Progenitor cell of endocrine pancreas (in vitro differentiated cells): ENCODE results near the gene KCNMB3. TPM values are rescaled to one million over a fixed set of nuclear protein-coding genes. Genes with fewer than 3 reads are reported as not detected.
"Not testable (repeated sequence)": the region's sequence is repeated elsewhere in the genome, so short reads cannot be mapped to it uniquely, and the experiment has no call there.

Experiments used
- DNase-seq: peaks from one replicate; pipeline ENCODE4 v3.0.0; 2021; ENCODE audit warnings: low spot score; ENCODE audit not compliant: unreplicated experiment
- H3K27ac Mint-ChIP-seq: 2 replicates; pipeline ENCODE4 v1.8.0; 2021; ENCODE audit warnings: mild to moderate bottlenecking, moderate library complexity, mixed read lengths
- H3K27me3 Mint-ChIP-seq: 2 replicates; pipeline ENCODE4 v1.8.0; 2021; ENCODE audit warnings: mixed read lengths
- H3K36me3 Mint-ChIP-seq: 2 replicates; pipeline ENCODE4 v1.8.0; 2022; ENCODE audit warnings: mixed read lengths; ENCODE audit not compliant: insufficient read depth
- H3K4me1 Mint-ChIP-seq: 2 replicates; pipeline ENCODE4 v1.8.0; 2021; ENCODE audit warnings: low read depth, mixed read lengths
- H3K4me3 Mint-ChIP-seq: 2 replicates; pipeline ENCODE4 v1.8.0; 2021; ENCODE audit warnings: low read depth, mild to moderate bottlenecking, moderate library complexity, mixed read lengths
- H3K9me3 Mint-ChIP-seq: 2 replicates; pipeline ENCODE4 v1.8.0; 2021; ENCODE audit warnings: low read depth, mixed read lengths
- total RNA-seq: library from RNA; stranded (reverse); gene quantifications from 2 replicates; pipeline ENCODE4 v1.2.1, GENCODE V29; 2021
- TF ChIP-seq, protein P1 (sequence below): fragments of 200-600 bp; sonication (generic); IDR thresholded peaks from one replicate; pipeline ENCODE4 v1.5.0; 2021; ENCODE audit warnings: antibody characterized with exemption, mild to moderate bottlenecking; ENCODE audit not compliant: unreplicated experiment

The KCNMB3 gene
- total RNA-seq, 1 donor from 2014 or later: 4.4 TPM

DNA sequence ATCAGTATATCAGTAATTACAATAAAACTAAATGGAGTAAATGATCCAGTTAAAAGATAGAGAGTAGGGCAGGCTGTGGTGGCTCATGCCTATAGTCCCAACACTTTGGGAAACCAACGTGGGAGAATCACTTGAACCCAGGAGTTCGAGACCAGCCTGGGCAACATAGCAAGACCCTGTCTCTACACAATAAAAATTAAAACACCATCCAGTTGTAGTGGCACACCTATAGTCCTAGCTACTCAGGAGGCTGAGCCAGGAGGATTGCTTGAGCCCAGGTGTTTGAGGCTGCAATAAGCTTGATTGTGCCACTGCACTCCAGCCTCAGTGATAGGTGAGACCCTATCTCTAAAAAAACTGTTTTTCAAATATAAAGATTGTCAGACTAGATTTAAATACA, 5.9 kb upstream of the KCNMB3 start:
- Mint-ChIP-seq H3K36me3 (peaks cover 23% of the 10 kb centered on the region), H3K9me3 (peaks cover 29% of the 10 kb centered on the region), H3K27ac (no peak overlapping the region), H3K4me1 (peaks cover 5% of the 10 kb centered on the region), H3K27me3 (no peaks in the 10 kb centered on the region), H3K4me3 (no peak overlapping the region)
- DNase-seq: no peak
- TF ChIP-seq, protein P1, sequence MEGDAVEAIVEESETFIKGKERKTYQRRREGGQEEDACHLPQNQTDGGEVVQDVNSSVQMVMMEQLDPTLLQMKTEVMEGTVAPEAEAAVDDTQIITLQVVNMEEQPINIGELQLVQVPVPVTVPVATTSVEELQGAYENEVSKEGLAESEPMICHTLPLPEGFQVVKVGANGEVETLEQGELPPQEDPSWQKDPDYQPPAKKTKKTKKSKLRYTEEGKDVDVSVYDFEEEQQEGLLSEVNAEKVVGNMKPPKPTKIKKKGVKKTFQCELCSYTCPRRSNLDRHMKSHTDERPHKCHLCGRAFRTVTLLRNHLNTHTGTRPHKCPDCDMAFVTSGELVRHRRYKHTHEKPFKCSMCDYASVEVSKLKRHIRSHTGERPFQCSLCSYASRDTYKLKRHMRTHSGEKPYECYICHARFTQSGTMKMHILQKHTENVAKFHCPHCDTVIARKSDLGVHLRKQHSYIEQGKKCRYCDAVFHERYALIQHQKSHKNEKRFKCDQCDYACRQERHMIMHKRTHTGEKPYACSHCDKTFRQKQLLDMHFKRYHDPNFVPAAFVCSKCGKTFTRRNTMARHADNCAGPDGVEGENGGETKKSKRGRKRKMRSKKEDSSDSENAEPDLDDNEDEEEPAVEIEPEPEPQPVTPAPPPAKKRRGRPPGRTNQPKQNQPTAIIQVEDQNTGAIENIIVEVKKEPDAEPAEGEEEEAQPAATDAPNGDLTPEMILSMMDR: no peak

DNA sequence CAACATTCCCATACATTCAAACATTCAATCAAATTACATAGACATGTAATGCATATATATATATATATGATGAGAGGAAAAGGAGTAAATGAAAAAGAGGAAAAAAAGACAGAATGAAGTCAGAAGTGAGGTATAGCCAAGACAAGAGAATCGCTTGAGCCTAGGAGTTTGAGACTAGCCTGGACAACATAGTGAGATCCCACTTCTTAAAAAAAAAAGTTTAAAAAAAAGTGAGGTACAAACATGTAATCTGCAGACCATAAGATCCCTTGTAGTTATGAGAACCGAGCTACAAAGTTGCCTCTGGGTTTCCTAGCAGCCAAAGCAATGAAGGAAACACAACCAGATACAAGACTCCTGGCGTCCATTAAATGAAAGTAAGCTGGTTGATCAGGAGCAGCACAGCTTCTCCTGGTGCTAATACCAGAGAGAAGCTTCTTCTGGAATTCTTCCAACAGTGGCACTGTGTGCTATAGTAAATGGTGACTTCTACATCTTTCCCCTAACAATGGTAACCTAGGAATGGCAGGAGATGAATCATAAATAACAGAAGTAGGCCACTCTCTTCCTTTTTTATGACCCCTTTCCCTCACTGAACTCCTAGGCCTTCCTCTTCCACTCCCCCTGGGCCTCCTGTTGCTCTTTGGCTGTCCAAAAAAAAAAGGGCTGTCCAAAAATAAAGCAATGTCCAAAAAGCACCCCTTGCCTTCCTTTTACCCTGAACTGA, 3.5 kb downstream of the KCNMB3 start:
- TF ChIP-seq, protein P1: no peak
- H3K4me1 Mint-ChIP-seq: peaks cover 10% of the 10 kb centered on the region
- no peak overlapping the region for H3K27ac Mint-ChIP-seq
- no peaks in the 10 kb centered on the region for H3K27me3 Mint-ChIP-seq
- no peaks in the 10 kb centered on the region for H3K9me3 Mint-ChIP-seq
- DNase-seq: no peak
- no peak overlapping the region for H3K4me3 Mint-ChIP-seq
- peaks cover 21% of the 10 kb centered on the region for H3K36me3 Mint-ChIP-seq

DNA sequence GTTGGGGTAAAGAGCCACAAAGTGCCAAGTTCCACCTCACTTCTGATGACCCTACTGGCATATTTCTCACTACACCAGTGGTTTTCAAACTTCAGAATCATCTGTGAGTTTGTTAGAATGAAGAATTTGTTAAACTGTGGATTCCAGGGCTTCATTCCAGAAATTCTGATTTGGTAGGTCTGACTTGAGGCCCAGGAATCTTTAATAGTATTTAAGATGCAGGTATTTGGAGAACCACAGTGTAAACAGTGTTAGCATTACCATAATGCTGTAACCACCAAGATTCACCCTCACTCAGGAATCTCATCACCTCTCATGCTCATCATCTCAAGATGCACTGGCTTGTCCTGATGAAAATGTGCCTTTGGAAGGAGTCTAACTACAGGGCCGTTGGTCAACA, 6.0 kb downstream of the KCNMB3 start:
- Mint-ChIP-seq H3K4me1 (no peaks in the 10 kb centered on the region), H3K9me3 (no peaks in the 10 kb centered on the region), H3K4me3 (no peak overlapping the region), H3K36me3 (peaks cover 11% of the 10 kb centered on the region), H3K27me3 (no peaks in the 10 kb centered on the region), H3K27ac (no peak overlapping the region)
- TF ChIP-seq, protein P1: no peak
- no peak for DNase-seq

DNA sequence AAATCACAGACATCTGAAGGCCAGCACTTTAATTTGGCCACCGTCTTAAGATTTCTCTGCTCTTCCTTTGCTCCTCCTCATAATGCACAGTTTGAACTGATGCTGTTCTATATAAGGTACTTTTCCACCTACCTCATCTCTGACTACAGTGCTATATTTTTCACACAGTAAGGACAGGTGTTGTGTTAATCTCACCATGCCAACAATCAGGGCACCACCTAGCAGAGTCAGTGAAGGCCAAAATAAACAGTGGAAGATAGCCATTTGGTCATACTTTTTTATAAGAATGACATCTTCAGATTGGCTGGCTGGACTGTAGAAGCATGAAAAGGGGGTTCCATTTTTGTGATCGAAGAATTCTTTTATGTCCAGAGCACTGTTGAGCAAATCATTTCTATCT, 8.1 kb downstream of the KCNMB3 start:
- not testable (repeated sequence) for H3K9me3 Mint-ChIP-seq, H3K4me3 Mint-ChIP-seq, H3K36me3 Mint-ChIP-seq

DNA sequence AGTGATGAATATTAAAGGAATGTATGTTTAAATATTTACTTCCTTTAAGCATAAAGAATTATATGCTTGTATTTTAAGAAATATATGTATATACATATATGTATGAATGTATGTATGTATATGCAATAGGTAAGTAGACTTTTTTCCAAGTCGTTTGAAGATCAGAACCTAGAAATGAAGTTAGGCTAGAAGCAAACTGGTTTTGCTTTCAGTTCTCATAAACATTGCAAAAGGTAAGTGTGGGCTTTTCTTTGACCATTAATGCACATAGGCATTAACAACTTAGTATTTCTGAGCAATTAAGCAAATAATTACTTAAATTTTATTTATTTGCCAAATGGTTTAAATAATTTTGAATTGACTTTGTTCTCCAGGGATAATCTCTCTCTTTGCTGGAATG, 10.6 kb downstream of the KCNMB3 start:
- H3K9me3 Mint-ChIP-seq, H3K27me3 Mint-ChIP-seq, H3K4me3 Mint-ChIP-seq, DNase-seq, H3K27ac Mint-ChIP-seq, H3K36me3 Mint-ChIP-seq: not testable (repeated sequence)
- peaks cover 10% of the 10 kb centered on the region for H3K4me1 Mint-ChIP-seq

More for the DNA sequence above, 8.1 kb downstream of the KCNMB3 start:
- DNase-seq, H3K4me1 Mint-ChIP-seq, H3K27ac Mint-ChIP-seq, H3K27me3 Mint-ChIP-seq: not testable (repeated sequence)

DNA sequence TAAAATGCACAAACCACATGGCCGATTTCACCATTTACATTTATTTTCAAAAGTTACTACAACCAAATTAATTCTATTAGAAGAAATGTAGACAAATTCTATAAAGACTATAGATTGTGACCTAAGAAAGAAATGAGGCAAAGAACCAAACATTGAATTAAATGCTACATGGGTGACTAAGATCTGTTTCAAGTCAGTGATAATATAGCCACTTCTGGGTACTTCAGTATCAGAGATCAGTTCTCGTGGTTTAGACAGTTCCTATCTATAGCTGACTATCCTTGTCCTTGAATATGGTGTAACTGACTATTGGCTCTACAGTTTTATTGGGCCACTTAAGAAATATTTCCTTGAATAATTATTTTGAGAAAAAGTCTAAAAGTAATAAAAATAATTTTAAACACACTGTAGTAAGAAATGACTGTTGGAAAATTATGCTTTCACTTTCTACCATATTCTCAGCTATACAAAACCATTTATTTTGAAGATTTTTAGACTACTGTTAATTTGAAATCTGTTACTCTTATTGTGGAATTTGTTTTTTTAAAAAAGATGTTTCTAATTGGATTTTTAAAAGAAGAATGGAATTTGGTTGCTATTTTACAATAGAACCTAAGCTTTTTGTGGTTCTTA, 14.1 kb downstream of the KCNMB3 start:
- H3K36me3 Mint-ChIP-seq: peaks cover 13% of the 10 kb centered on the region
- H3K27ac Mint-ChIP-seq: peak overlapping the region; percentile 2
- no peak overlapping the region for H3K4me3 Mint-ChIP-seq

More for the DNA sequence above, 14.1 kb downstream of the KCNMB3 start:
- Mint-ChIP-seq H3K4me1 (peaks cover 14% of the 10 kb centered on the region), H3K27me3 (no peaks in the 10 kb centered on the region), H3K9me3 (no peaks in the 10 kb centered on the region)
- no peak for DNase-seq
- TF ChIP-seq, protein P1: no peak
